Urinary bladder (tissue), 4 donors: ENCODE data around the gene IFNAR1. TPM values are rescaled to one million over a fixed set of nuclear protein-coding genes. Genes with fewer than 3 reads are reported as not detected.
A peak's percentile ranks its signal among the peaks of the same experiment; 100 is the strongest.
"Not testable (repeated sequence)": the region's sequence is repeated elsewhere in the genome, so short reads cannot be mapped to it uniquely, and the experiment has no call there.

Experiments
- DNase-seq: peaks from one replicate; pipeline ENCODE4 v3.0.0-alpha.2; 2015; ENCODE audit errors: extremely low spot score
- H3K27ac ChIP-seq: one replicate; pipeline ENCODE4 v1.5.1; 2013; ENCODE audit warnings: low read depth, mild to moderate bottlenecking, moderate library complexity
- H3K36me3 ChIP-seq: one replicate; pipeline ENCODE4 v1.6.1; 2013; ENCODE audit warnings: mild to moderate bottlenecking, moderate library complexity; ENCODE audit not compliant: insufficient read depth
- H3K4me1 ChIP-seq: one replicate; pipeline ENCODE4 v1.6.1; 2013; ENCODE audit warnings: mild to moderate bottlenecking, moderate library complexity; ENCODE audit not compliant: insufficient read depth
- H3K4me3 ChIP-seq: one replicate; pipeline ENCODE4 v1.5.1; 2013; ENCODE audit warnings: low read depth, low read length
- WGBS: extraction: QIAGEN DNeasy Blood & Tissue Kit; methylation state at CpG from one replicate; pipeline ENCODE4 v1.1.7; 2013; 5-methylcytosine and 5-hydroxymethylcytosine counted together
- polyA plus RNA-seq: library from polyadenylated mRNA; stranded (reverse); fragments of 200-250 nt; gene quantifications from one replicate; pipeline ENCODE4 v1.2.3, GENCODE V29; 2013
- total RNA-seq: library from RNA; depleted of rRNA; stranded (reverse); fragments of >200 nt; gene quantifications from one replicate; pipeline ENCODE4 v1.2.3, GENCODE V29; 2014
- donor health status: healthy with polysubstance abuse.
- donor health status: healthy.

The IFNAR1 gene
- total and polyA plus RNA-seq, 2 donors: 31.6 to 41.7 TPM

GRCh38 chr21:33314111-33314510 lies 10.7 kb upstream of the IFNAR1 start:
- no peak for DNase-seq
- no peaks in the 10 kb centered on the region for H3K4me1 ChIP-seq
- no peak overlapping the region for H3K4me3 ChIP-seq
- H3K36me3 ChIP-seq: no peaks in the 10 kb centered on the region
- H3K27ac ChIP-seq: no peak overlapping the region
- WGBS: 81% methylated on average over 4 of the region's 4 CpGs

- DNase-seq: no peak
- WGBS: 76% methylated on average over 5 of the region's 5 CpGs
- Histone ChIP-seq H3K27ac (no peak overlapping the region), H3K4me1 (no peaks in the 10 kb centered on the region), H3K4me3 (no peak overlapping the region), H3K36me3 (no peaks in the 10 kb centered on the region)
Observed at GRCh38 chr21:33315946-33316710, 8.6 kb upstream of the IFNAR1 start.

GRCh38 chr21:33317145-33317544 lies 7.6 kb upstream of the IFNAR1 start:
- Histone ChIP-seq H3K4me1 (no peaks in the 10 kb centered on the region), H3K4me3 (no peak overlapping the region), H3K36me3 (no peaks in the 10 kb centered on the region), H3K27ac (no peak overlapping the region)
- DNase-seq: no peak
- WGBS: 40% methylated on average over 6 of the region's 6 CpGs

DNA sequence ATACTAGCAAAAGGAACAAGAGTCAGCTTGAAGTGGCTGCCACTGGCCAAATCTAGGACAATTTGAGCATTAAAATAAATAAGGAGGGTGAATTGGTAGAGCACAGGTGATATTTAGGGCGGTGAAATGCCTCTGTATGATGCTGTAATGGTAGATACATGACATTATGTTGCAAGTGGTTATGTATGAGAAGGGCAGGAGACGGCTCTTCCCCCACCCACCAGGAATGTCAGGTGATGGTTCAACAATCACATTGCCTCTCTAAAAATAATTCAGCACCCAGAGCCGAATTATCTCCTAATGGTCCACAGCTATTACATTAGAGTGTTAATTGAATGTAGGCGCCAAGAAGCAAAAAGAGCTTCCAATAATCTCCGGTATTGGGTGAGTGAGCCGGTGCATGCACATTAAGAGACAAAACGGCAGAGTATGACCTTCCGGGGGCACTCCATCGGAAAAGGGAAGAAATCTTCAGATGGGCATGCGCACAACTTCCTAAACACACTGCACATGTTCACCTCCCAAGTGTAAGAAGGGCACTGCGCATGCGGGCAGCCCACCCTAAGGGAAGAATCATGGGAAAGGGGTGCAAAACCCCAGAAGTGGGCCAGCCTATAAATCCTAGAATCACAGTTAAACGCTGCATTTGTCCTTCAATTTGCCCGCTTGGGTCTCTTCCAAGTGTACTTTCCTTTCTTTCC lies 6.8 kb upstream of the IFNAR1 start:
- Histone ChIP-seq H3K4me3 (no peak overlapping the region), H3K36me3 (no peaks in the 10 kb centered on the region), H3K27ac (no peak overlapping the region), H3K4me1 (no peaks in the 10 kb centered on the region)
- no peak for DNase-seq
- WGBS: 87% methylated on average over 14 of the region's 14 CpGs

DNA sequence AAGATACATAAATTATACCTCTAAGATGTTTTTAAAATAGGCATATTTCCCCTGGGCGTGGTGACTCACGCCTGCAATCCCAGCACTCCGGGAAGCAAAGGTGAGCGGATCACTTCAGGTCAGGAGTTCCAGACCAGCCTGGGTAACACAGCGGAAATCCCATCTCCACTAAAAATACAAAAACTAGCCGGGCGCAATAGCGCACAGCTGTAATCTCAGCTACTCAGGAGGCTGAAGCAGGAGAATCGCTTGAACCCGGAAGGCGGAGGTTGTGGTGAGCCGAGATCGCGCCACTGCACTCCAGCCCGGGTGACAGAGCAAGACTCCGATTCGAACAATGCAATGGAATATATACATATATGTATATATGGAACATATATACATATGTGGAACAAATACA lies 3.8 kb upstream of the IFNAR1 start:
- not testable (repeated sequence) for H3K27ac ChIP-seq, H3K36me3 ChIP-seq, DNase-seq, H3K4me1 ChIP-seq, H3K4me3 ChIP-seq
- WGBS: 86% methylated on average over 17 of the region's 17 CpGs

DNA sequence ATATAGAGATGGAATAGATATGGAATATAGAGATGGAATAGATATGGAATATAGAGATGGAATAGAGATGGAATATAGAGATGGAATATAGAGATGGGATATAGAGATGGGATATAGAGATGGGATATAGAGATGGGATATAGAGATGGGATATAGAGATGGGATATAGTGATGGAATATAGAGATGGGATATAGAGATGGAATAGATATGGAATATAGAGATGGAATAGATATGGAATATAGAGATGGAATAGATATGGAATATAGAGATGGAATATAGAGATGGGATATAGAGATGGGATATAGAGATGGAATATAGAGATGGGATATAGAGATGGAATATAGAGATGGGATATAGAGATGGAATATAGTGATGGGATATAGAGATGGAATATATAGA lies 1.2 kb upstream of the IFNAR1 start:
- not testable (repeated sequence) for H3K4me3 ChIP-seq, DNase-seq, H3K4me1 ChIP-seq, H3K27ac ChIP-seq, H3K36me3 ChIP-seq

GRCh38 chr21:33325222-33326067 lies 675 bp downstream of the IFNAR1 start:
- under 1% methylated on average over 28 of the region's 28 CpGs for WGBS
- peak; percentile 46 for DNase-seq
- no peaks in the 10 kb centered on the region for H3K4me1 ChIP-seq
- H3K4me3 ChIP-seq: peak overlapping the region; percentile 68
- H3K27ac ChIP-seq: peak overlapping the region; percentile 98
- no peaks in the 10 kb centered on the region for H3K36me3 ChIP-seq

GRCh38 chr21:33327326-33327725 lies 2.6 kb downstream of the IFNAR1 start:
- Histone ChIP-seq H3K27ac (no peak overlapping the region), H3K36me3 (peaks cover 3% of the 10 kb centered on the region), H3K4me1 (no peaks in the 10 kb centered on the region), H3K4me3 (no peak overlapping the region)
- no peak for DNase-seq
- 89% methylated on average over 3 of the region's 3 CpGs for WGBS

- no peak for DNase-seq
- Histone ChIP-seq H3K4me3 (no peak overlapping the region), H3K36me3 (peaks cover 3% of the 10 kb centered on the region), H3K4me1 (no peaks in the 10 kb centered on the region), H3K27ac (no peak overlapping the region)
- WGBS: 94% methylated on average over 7 of the region's 7 CpGs
Observed at GRCh38 chr21:33327792-33328433, 3.1 kb downstream of the IFNAR1 start.

DNA sequence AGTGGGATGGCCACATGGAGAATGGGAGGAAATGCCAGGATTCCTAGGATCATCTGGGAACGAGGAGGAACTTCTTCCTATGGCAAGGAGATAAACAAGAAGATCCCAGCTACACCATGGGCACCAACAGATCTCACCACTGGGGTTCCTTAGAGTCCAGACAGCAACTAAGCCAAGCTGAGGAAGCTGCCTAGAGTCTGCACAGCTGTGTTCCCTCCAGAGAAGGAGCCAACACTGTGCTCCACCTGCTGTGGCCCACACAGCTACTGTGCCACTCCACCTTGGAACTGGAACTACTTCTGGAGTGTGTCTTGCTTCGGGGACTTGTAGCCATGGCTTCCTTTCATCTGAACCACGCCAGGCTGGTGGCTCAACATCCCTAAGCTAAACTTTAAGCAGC lies 6.0 kb downstream of the IFNAR1 start:
- Histone ChIP-seq H3K27ac (no peak overlapping the region), H3K4me1 (no peaks in the 10 kb centered on the region), H3K36me3 (peaks cover 3% of the 10 kb centered on the region), H3K4me3 (no peak overlapping the region)
- 95% methylated on average over 3 of the region's 3 CpGs for WGBS
- DNase-seq: no peak

GRCh38 chr21:33332143-33332542 lies 7.4 kb downstream of the IFNAR1 start:
- WGBS: 95% methylated on average over 1 of the region's 1 CpG
- no peak for DNase-seq
- no peaks in the 10 kb centered on the region for H3K4me1 ChIP-seq

GRCh38 chr21:33334191-33334590 lies 9.4 kb downstream of the IFNAR1 start:
- Histone ChIP-seq H3K27ac (no peak overlapping the region), H3K4me1 (no peaks in the 10 kb centered on the region), H3K4me3 (no peak overlapping the region), H3K36me3 (peaks cover 3% of the 10 kb centered on the region)
- DNase-seq: no peak
- 73% methylated on average over 4 of the region's 4 CpGs for WGBS

More at GRCh38 chr21:33332143-33332542, 7.4 kb downstream of the IFNAR1 start:
- Histone ChIP-seq H3K36me3 (peaks cover 3% of the 10 kb centered on the region), H3K4me3 (no peak overlapping the region), H3K27ac (no peak overlapping the region)

GRCh38 chr21:33334824-33335223 lies 10.1 kb downstream of the IFNAR1 start:
- Histone ChIP-seq H3K36me3 (peaks cover 3% of the 10 kb centered on the region), H3K27ac (no peak overlapping the region), H3K4me3 (no peak overlapping the region), H3K4me1 (no peaks in the 10 kb centered on the region)
- no peak for DNase-seq
- WGBS: 92% methylated on average over 2 of the region's 2 CpGs
